GM21381 (cell line): ENCODE results near the gene MTOR.
"Not testable (repeated sequence)": the region's sequence is repeated elsewhere in the genome, so short reads cannot be mapped to it uniquely, and the experiment has no call there.

Experiments
- ATAC-seq: cut with Tn5 transposase; IDR thresholded peaks from one replicate; pipeline ENCODE4 v1.9.1; 2021; ENCODE audit warnings: mild to moderate bottlenecking, moderate library complexity; ENCODE audit not compliant: unreplicated experiment

Gene MTOR

DNA sequence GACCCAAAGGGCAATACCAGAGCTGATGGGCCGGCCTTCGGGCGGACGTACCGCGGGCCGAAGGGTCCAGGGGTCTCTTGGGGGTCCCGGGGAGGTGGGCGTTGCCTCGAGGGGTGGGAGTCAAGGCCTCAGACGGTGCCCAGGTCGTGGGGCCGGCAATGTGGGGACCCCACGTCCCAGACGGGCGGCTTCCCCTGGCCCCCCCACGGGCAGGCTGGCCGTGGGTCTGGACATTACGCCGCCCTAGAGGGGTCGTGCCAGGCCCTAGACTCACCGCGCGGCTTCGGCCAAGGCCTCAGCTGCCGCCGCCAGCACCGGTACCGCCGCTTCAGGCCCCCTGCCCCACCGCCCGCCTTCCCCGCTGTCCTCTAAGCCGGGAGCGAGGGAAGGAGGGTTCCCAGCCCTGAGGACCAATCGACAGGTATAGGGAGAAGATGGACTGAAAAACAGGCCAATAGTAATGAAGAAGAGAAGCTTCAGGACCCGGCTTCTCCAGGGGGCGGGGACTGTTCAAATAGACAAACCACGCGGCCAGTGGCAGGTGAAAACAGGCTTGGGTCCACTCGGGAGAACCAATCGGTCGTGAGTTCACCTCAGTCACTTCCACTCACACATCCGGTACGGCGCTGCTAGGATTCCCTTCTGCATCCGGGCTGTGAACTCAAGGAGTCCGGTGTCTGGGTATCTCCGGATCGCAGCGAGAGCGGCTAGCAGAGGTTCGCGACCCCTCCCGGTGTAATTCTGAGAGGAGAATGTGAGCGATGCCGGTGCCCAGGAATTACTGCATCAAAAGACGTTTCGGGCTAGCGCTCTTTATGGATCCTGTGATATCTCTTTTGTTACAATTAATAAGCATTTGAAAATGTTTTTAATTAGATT lies at the start of gene MTOR:
Gene MTOR, minus strand, starts transcription at position 381 of the 879 bp plus-strand sequence. CDS start 3,142 bp downstream, outside the sequence.
- peak; percentile 96 for ATAC-seq

DNA sequence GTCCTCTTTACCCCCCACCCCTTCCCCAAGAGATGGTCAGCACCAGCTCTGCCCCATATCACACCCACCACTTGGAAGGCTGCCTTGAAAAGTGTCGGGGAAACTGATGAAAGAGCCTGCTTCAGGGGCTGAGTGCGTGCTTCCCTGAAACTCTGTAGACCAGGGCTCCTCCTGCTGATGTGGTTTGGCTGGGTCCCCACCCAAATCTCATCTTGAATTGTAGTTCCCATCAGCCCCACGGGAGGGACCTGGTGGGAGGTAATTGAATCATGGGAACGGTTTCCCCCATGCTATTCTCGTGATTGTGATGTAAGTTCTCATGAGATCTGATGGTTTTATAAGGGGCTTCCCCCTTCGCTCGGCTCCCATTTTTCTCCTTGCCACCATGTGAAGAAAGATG lies 47.0 kb upstream of the MTOR start:
- no peak for ATAC-seq

DNA sequence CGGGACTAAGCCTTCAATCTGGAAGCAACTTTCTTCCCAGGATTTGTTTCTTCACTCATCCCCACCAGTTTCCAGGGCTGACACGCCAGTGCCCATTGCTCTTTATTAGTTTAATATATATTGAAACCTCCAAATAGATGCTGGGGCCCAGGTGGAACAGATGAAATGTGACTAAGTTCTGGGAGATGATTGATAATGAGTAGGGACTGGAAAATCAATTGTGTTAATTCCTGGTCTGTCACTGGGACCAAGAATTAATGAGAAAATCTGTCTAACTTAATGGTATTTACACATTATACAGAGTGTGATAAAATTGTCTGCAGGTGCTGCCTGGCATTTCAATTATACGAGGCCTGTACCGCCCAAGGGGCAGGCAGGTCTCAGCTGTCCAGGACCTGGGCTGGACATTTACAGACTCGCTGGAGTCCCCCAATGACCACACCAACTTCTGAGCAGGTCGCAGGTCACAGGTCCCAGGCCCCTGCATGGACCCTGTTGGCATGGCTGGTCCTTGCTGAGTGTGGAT lies 46.4 kb upstream of the MTOR start:
- no peak for ATAC-seq

DNA sequence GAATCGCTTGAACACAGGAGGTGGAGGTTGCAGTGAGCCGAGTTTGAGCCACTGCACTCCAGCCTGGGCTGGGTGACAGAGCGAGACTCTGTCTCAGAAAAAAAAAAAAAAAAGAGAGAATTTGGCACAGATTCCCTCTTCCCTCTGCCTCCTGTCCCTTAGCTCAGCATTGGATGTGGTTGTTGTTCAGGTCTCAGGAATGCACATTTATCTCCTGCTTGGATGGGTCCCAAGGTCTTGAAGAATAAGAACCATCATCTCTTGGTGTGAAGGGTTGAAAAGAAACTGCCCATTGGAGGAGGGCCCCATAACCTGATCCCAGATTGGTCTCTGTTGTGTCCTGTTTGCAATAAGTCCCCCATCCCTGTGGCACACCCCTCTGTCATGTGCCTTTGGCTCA lies 45.5 kb upstream of the MTOR start:
- ATAC-seq = no peak

DNA sequence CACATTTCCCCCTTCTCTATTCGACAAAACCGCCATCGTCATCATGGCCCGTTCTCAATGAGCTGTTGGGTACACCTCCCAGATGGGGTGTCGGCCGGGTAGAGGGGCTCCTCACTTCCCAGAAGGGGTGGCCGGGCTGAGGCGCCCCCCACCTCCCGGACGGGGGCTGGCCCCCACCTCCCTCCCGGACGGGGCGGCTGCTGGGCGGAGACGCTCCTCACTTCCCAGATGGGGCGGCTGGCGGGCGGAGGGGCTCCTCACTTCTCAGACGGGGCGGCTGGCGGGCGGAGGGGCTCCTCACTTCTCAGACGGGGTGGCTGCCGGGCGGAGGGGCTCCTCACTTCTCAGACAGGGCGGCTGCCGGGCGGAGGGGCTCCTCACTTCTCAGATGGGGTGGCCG lies 43.2 kb upstream of the MTOR start:
- ATAC-seq = not testable (repeated sequence)

DNA sequence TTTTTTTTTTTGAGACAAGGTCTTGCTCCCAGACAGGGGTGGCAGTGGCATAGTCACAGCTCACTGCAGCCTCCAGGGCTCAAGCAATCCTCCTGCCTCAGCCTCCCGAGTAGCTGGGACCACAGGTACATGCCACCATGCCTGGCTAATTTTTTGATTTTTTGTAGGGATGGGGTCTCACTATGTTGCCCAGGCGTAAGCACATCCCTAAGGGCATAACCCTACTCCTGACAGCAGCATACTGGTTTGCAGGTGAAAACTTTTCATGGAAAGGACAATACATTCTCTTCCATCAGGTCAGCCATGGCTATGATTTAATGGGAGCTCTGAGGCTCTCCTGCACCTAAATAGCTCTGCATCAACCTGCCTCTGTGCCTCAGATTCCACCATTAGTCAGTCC lies 40.0 kb upstream of the MTOR start:
- no peak for ATAC-seq

DNA sequence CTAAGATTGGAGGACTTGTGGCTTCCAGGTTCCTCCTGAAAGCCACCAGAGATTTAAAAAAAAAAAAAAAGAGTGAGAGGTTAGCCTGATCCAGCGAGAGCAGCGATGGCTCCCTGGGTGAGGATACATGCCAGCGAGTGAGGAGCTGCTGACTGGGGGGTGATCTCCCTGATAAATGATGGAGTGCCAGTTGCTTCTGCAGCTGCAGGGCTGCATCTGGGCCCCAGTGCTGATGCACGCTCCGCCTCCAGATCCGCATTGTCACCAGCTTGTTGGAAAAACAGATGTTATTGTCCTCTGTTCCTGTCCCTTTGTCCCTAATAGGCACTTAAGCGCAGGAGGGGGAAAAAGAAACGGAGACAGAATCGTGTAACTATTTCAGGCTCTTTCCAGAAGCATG lies 39.2 kb upstream of the MTOR start:
- no peak for ATAC-seq

DNA sequence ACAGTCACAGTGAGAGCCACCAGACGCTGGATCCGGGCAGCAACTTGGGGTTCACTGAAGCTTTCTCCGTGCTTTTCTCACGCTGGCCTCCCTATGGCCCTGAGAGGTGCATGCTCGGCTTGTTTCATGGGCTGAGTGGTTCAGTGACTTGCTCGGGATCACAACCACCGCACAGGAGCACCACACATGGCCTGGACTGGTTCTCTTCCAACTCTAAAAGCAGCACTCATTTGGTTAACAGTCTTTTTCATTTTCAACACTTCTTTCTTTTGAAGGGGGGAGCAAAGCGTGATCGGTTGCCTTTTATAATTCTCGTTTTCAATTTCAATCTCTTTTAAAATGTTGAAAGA lies 36.8 kb upstream of the MTOR start:
- no peak for ATAC-seq

DNA sequence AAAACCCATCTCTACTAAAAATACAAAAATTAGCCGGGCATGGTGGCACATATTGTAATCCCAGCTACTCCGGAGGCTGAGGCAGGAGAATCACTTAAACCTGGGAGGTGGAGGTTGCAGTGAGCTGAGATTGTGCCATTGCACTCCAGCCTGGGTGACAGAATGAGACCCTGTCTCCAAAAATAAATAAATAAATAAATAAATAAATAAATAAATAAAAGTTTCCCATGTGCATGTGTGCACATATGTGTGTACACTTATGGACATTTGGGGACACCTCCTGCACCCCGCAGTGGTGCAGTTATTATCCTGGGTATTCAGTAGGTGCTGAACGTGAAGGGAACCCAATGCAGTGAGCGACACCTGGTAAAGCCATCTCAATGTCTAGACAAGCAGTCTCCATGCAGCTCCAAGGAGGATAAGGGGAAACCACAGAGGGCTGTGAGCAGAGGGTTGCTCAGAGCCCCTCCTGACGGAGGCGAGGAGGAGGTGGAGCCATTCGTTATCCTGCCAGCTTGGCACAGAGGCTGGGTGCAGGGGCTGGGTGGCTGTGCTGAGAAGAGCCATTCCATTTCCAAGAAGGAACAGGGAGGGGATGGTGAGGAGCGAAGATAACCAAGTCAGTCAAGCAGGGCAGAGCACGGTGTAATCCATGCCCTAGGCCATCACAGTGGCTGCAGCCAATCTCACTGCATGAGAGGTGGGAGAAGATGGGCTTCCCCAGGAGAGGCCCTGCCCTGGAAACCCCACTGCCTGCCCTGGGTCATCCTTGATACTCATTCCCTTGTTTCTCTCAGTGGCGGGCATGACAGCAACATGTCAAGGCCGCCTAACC lies 36.3 kb upstream of the MTOR start:
- ATAC-seq = no peak

DNA sequence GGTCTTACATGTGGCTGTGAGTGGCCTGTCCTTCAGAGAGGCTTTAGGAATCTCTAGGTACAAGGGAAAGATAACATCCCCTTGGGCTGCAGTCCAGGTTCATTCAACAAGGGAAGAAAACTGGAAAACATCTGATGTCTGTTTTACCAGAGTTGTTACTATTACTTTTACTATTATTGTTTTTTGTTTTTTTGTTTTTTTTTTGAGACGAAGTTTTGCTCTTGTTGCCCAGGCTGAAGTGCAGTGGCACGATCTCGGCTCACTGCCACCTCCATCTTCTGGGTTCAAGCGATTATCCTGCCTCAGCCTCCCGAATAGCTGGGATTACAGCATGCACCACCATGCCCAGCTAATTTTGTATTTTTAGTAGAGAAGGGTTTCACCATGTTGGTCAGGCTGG lies 35.4 kb upstream of the MTOR start:
- not testable (repeated sequence) for ATAC-seq

DNA sequence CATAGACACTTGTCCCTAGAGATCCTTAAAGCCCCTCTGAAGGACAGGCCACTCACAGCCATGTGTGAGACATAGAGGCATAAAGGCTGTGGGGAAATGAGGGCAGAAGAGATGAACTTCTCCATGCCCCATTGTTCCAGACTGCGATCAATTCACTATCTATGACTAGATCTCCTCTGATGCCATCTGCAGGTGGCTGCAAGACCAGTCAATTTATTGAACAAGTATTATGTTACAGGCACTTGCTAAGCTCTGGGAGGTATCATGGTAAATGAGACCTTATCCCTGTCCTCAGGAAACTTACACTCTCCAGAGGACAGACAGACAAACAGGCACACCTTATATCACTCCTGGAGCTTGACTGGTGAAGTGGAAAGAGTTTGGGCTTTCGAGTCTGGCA lies 33.6 kb upstream of the MTOR start:
- no peak for ATAC-seq

DNA sequence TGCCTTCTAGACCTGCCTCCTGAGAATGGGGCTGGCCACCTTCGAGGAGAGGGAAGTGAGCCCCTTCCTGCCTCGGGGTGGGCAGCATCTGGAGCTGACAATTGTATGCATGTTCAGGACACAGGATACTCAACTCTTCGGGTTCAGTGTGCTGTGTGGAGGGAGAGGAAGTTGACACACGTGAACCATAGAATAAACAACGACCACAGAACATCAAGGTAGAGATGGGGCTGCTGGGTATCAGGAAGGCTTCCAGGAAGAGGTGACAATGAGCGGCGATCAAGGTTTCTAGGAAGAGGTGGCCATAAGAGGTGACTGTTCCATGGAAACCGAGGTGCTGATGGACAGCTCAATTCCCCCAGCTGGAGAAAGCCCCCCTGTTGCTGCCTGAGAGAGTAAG lies 32.6 kb upstream of the MTOR start:
- no peak for ATAC-seq

DNA sequence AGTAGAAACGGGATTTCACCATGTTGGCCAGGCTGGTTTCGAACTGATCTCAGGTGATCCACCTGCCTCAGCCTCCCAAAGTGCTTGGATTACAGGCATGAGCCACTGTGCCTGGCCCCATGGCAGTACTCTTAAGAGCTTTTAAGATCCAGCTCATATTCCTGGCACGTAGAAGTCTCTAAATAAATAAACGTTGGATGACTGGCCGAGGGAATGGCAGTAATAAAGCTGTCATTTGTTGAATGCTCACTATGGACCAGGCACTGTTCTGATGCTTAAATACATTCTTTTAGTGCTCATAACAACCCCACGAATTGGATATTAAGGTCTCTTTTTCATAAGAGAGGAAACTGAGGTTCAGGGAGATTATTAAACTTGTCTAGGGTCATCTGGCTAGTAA lies 31.5 kb upstream of the MTOR start:
- ATAC-seq = no peak

DNA sequence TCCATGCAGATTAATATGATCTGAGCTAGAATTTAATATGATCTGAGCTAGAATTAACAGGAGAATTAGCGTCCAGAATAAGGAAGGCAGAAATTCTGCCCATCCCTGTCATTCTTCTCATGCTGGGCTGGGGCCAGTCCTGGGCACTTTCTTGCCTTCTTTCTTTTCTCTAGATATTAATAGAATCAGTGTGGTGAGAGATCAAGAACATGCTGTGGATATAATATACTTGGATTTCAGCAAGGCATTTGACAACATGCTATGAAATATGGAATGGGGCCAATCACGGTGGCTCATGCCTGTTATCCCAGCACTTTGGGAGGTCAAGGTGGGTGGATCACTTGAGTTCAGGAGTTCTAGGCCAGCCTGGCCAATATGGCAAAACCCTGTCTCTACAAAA lies 28.7 kb upstream of the MTOR start:
- ATAC-seq = no peak

DNA sequence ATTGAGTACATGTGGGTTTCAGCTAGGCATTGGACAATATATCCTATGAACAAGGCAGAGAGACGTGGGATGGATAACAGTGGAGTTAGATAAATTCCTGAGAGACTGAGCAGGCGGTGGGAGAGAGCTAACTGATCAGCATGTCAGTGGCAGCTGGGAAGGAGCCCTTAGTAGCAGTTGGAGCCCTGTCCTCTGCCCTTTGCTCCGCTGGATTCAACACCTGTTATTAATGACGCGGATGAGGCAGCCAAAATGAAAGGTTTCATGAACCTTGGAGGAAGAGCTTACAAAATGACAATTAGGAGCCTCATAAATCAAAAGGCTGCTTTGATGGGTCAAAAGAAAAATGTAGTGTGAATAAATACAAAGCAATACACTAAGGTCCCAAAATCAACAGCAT lies 26.7 kb upstream of the MTOR start:
- no peak for ATAC-seq

DNA sequence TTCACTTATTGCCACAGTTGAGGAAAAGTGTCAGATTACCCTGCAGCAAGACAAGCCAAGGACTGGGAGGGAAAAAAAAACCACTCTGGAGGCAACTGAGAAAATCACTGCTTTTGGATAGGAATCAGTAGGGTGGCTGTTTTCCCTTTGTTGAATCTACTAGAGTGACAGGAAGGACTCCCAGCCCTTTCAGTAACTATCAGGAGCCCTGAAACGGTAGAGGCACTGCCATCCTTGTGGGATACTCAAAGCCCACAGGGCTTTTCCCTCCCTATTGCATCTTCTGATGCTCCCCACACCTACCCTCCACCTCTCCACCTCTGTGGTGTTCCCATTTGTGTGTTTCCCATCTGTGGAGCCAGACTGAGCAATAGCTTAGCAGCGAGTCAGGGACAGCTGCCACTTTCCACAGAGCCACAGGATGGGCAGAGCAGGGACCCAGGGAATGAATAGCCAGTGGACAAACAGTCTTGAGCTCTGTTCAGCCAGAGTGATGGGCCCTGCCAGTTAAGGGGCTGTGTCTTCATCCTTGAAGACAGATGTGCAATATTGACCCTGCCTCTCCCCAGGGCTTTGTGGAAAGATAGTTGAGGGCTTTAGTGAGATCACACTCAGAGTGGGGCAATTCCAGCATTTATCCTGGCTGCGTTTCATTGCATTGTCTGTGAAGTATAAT lies 24.5 kb upstream of the MTOR start:
- no peak for ATAC-seq

DNA sequence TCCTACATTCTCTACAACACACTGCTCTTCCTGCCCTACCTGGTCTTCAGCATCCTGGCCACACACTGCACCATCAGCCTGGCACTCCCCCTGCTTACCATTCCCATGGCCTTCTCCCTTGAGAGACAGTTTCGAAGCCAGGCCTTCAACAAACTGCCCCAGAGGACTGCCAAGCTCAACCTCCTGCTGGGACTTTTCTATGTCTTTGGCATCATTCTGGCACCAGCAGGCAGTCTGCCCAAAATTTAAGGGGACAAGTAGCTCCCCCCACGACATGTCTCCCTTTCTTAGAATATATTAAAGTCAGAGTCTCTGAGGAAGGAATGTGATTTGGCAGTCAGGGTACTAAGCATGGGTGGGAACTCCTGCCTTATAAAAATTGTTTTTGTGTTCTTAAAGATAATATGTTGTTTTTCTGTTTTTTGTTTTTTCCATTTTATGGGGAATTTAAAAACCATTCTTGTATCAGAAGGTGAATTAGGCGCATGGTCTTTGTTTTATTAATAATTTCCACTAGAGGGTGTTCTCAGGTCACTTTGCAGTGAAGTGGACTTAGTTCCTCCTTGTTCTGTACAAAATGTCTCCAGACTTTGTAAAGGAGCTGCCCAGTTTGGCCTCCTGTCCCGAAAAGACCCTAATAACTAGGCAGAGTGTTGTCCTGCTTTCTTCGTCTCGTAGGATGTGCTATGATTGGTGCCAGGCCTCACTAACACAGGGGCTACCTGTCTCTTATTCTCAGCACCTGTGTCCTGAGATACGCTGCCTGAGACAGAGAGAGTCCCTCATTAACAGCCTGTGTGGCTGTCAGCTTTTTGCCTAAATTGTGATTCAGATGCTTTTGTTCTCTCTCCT lies 23.8 kb upstream of the MTOR start:
- ATAC-seq = no peak

DNA sequence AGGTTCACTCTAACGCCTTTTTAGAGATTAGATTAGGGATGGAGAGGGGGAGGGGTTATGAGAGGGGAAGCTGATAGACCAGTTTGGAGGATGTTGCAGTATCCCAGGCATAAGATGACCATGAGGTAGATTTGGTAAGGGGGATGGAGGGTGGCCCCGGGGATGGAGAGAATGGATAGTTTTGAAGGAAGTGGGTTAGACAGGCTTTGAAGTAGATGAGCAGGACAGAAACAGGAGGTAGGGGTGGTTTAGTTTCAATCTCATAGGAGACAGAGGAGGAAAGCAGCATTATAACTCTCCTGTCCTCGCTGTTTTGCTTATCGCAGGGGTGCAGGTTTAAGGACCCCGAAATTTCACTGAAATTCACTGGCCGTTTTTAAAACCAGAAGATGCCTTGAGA lies 22.4 kb upstream of the MTOR start:
- no peak for ATAC-seq

DNA sequence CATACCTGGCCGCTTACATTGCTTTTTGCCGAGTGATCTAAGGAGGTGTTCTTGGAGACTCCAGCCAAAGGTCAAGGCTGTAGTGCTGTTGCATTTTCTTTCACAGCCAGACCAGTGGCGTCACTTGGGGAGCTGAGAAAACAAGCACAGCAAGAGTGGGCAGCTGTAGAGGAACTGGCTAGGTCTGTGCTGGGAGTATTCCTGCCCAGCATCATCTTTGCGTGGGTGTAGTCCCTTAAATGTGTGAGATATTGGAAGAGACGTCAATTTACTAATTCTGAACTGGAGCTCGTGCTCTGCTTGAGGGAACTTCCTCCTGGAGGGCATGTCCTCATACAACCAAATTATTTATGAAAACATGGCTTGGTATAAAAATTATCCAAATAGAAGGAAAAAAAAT lies 20.8 kb upstream of the MTOR start:
- no peak for ATAC-seq

DNA sequence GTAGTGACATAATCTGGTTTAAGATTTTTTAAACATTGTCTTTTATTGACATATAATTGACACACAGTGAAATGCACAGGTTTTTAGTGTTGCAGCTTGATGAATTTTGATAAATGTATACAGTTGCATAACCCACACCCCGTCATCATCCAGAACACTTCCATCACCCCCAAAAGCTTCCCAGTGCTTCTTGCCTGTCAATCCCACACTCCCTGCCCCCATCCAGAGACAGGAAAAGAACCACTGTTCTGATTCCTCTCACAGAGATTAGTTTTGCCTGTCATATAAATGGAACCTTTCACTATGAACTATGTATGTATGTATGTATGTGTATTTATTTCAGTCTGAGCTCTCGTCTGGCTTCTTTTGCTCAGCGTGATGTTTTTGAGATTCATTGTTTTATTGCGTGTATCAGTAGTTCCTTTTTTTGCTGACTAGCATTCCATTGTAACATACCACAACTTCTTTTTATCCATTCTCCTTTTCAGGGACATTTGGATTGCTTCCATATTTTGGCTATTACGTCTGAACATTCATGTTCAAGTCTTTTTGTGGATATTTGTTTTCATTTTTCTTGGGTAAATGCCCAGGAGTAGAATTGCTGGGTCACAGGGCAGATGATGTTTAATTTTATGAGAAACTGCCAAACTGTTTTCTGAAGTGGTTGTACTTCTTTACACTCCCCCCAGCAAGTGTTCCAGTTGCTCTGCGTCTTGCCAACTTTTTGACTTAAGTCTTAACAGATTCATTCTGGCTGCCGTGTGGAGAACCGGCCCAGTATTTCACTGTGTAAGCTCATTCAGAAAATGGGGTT lies 19.4 kb upstream of the MTOR start:
- ATAC-seq = no peak
